ENCODE measurements around the gene NDUFV2. TPM values are rescaled to one million over a fixed set of nuclear protein-coding genes. Genes with fewer than 3 reads are reported as not detected.

The NDUFV2 gene
- total RNA-seq, 1 experiment from 2014 or later, result 194 TPM

DNA sequence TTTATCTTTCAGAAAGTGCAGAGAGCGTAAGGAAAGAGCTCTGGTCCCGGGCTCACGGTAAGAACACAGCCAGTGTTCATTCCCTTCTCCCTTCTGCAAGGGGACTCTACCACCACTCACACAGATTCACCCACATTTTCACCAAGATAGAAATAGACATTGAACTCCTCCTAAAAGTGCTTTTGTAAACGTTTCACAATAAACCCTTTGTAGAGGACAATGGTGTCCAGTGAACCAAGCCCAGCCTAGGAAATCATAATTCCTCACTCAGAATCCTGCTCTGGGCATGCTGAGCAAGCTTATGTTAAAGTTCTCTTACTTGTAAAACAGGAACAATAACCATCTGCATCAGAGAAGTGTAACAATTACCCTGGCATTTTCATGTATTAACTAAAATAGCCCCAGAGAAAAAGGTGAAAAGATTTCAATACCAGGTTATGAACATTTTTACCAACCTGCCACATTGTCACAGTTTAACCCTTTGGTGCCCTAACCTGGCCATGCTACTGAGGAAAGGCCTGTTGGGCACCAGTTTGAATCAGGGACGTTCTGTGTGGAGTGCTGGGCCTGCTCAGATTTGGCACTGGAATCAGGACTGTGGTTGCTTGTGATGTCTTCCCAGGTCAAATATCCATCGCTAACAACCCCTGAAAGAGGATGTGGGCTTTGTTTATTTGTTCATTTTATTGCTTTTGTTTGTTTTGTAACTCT is 22.5 kb upstream of the NDUFV2 start:
- no peaks in the 10 kb centered on the region for H3K27me3 ChIP-seq (ENCODE audit: insufficient read depth, low read length)
- no peaks in the 10 kb centered on the region for H3K36me3 ChIP-seq (ENCODE audit: control insufficient read depth in 1 of 2, insufficient read depth in 2 of 2, low read length in 2 of 2)
- intact Hi-C loops (cut with micrococcal nuclease), result no loop called here
- ChIA-PET POLR2A (no interaction called here), RAD21 (ENCODE audit: low non-redundant PET in 1 of 2, low total read pairs in 2 of 2, uncharacterized antibody in 2 of 2, unreplicated experiment in 2 of 2) (no interaction called here), CTCF (no interaction called here)
- H4K20me1 ChIP-seq (ENCODE audit: insufficient read depth), result no peaks in the 10 kb centered on the region
- ATAC-seq, result no peak
- TF ChIP-seq EZH2 (IDR thresholded peaks at IDR 0.05) (no peak), ZNF274 (IDR thresholded peaks at IDR 0.05; ENCODE audit: low read depth, low read length) (no peak), EGR1 (IDR thresholded peaks at IDR 0.05; ENCODE audit: low read depth) (no peak), RAD21 (IDR thresholded peaks at IDR 0.05; ENCODE audit: low read depth) (no peak), FOSL1 (IDR thresholded peaks at IDR 0.05; ENCODE audit: low read depth) (no peak), POLR2AphosphoS5 (IDR thresholded peaks at IDR 0.05; ENCODE audit: low read depth, low read length) (no peak)
- TF ChIP-seq, protein P1, sequence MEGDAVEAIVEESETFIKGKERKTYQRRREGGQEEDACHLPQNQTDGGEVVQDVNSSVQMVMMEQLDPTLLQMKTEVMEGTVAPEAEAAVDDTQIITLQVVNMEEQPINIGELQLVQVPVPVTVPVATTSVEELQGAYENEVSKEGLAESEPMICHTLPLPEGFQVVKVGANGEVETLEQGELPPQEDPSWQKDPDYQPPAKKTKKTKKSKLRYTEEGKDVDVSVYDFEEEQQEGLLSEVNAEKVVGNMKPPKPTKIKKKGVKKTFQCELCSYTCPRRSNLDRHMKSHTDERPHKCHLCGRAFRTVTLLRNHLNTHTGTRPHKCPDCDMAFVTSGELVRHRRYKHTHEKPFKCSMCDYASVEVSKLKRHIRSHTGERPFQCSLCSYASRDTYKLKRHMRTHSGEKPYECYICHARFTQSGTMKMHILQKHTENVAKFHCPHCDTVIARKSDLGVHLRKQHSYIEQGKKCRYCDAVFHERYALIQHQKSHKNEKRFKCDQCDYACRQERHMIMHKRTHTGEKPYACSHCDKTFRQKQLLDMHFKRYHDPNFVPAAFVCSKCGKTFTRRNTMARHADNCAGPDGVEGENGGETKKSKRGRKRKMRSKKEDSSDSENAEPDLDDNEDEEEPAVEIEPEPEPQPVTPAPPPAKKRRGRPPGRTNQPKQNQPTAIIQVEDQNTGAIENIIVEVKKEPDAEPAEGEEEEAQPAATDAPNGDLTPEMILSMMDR (IDR thresholded peaks at IDR 0.05 in 2 of 3, conservative IDR thresholded peaks at IDR 0.05 in 1 of 3; ENCODE audit: borderline replicate concordance in 1 of 3, insufficient read depth in 1 of 3, low read depth in 2 of 3, low read length in 2 of 3), result no peak
- TF ChIP-seq, protein P2, sequence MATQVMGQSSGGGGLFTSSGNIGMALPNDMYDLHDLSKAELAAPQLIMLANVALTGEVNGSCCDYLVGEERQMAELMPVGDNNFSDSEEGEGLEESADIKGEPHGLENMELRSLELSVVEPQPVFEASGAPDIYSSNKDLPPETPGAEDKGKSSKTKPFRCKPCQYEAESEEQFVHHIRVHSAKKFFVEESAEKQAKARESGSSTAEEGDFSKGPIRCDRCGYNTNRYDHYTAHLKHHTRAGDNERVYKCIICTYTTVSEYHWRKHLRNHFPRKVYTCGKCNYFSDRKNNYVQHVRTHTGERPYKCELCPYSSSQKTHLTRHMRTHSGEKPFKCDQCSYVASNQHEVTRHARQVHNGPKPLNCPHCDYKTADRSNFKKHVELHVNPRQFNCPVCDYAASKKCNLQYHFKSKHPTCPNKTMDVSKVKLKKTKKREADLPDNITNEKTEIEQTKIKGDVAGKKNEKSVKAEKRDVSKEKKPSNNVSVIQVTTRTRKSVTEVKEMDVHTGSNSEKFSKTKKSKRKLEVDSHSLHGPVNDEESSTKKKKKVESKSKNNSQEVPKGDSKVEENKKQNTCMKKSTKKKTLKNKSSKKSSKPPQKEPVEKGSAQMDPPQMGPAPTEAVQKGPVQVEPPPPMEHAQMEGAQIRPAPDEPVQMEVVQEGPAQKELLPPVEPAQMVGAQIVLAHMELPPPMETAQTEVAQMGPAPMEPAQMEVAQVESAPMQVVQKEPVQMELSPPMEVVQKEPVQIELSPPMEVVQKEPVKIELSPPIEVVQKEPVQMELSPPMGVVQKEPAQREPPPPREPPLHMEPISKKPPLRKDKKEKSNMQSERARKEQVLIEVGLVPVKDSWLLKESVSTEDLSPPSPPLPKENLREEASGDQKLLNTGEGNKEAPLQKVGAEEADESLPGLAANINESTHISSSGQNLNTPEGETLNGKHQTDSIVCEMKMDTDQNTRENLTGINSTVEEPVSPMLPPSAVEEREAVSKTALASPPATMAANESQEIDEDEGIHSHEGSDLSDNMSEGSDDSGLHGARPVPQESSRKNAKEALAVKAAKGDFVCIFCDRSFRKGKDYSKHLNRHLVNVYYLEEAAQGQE (IDR thresholded peaks at IDR 0.05; ENCODE audit: low read depth), result no peak
- BruUV-seq (replicated peaks), result no TSS peak
- no peaks in the 10 kb centered on the region for H3K9me2 ChIP-seq (ENCODE audit: insufficient read depth)
- no peak overlapping the region for H3K4me2 ChIP-seq (ENCODE audit: low read length)
- H3K9ac ChIP-seq (ENCODE audit: low read length), result no peak overlapping the region
- H3K9me3 ChIP-seq (ENCODE audit: control insufficient read depth in 1 of 2, insufficient read depth in 1 of 2, low read depth in 1 of 2, low read length in 2 of 2), result no peaks in the 10 kb centered on the region
- no peaks in the 10 kb centered on the region for H3K79me2 ChIP-seq (ENCODE audit: insufficient read depth, low read length)
- no peak overlapping the region for H2AFZ ChIP-seq (ENCODE audit: low read depth, low read length, poor library complexity, severe bottlenecking)
- DNase-seq (ENCODE audit: low read depth, low spot score), result no peak
- H3K4me1 ChIP-seq (ENCODE audit: control insufficient read depth in 1 of 2, insufficient read depth in 2 of 2, low read length in 2 of 2), result no peaks in the 10 kb centered on the region
- H3K4me3 ChIP-seq (replicated peaks in 1 of 2; ENCODE audit: low read depth in 1 of 2, low read length in 2 of 2), result no peak overlapping the region
- no peak overlapping the region for H3K27ac ChIP-seq (ENCODE audit: low read depth, low read length)
